HepG2 (cell line): Measurements from ENCODE around the gene PKP3. TPM values are rescaled to one million over a fixed set of nuclear protein-coding genes. Genes with fewer than 3 reads are reported as not detected.
A peak's percentile ranks its signal among the peaks of the same experiment; 100 is the strongest.

ENCODE experiments used
- ARID2 ChIP-seq: sonication (generic); formaldehyde crosslinking; IDR thresholded peaks from 2 replicates; pipeline ENCODE4 v1.8.1; 2022; ENCODE audit warnings: mild to moderate bottlenecking, missing genetic modification reagents, borderline replicate concordance
- BCLAF1 ChIP-seq: fragments of 450-650 bp; IDR thresholded peaks from 2 replicates; pipeline ENCODE4 v1.6.1; 2017; ENCODE audit warnings: mild to moderate bottlenecking
- FIP1L1 ChIP-seq: fragments of 200-400 bp; formaldehyde crosslinking; IDR thresholded peaks from 2 replicates; pipeline ENCODE4 v1.6.1; 2018; ENCODE audit warnings: low read depth, mild to moderate bottlenecking, low read length, moderate library complexity, borderline replicate concordance; ENCODE audit not compliant: insufficient read depth
- HNRNPLL ChIP-seq: fragments of 200-400 bp; formaldehyde crosslinking; IDR thresholded peaks from 2 replicates; pipeline ENCODE4 v1.6.1; 2017; ENCODE audit warnings: mild to moderate bottlenecking, low read depth, low read length; ENCODE audit not compliant: poor library complexity, severe bottlenecking
- MAX ChIP-seq: IDR thresholded peaks from 2 replicates; pipeline ENCODE4 v1.6.1; 2012; ENCODE audit warnings: inconsistent platforms
- MIXL1 ChIP-seq: IDR thresholded peaks from 2 replicates; pipeline ENCODE4 v1.6.1; 2016
- NR1H2 ChIP-seq: sonication (generic); formaldehyde crosslinking; IDR thresholded peaks from 2 replicates; pipeline ENCODE4 v1.8.1; 2022; ENCODE audit warnings: low read depth, missing genetic modification reagents, borderline replicate concordance
- PHF20 ChIP-seq: sonication (generic); formaldehyde crosslinking; IDR thresholded peaks from 2 replicates; pipeline ENCODE4 v1.5.0; 2020; ENCODE audit warnings: mild to moderate bottlenecking, missing genetic modification reagents
- PREB ChIP-seq: sonication (generic); formaldehyde crosslinking; IDR thresholded peaks from 2 replicates; pipeline ENCODE4 v1.4.0; 2020; ENCODE audit warnings: missing genetic modification reagents
- SAP130 ChIP-seq: IDR thresholded peaks from 2 replicates; pipeline ENCODE4 v1.6.1; 2016; ENCODE audit warnings: low read depth
- SIN3B ChIP-seq: fragments of 150-350 bp; IDR thresholded peaks from 2 replicates; pipeline ENCODE4 v1.6.1; 2014; ENCODE audit warnings: low read length
- SMYD3 ChIP-seq: sonication (generic); formaldehyde crosslinking; IDR thresholded peaks from 2 replicates; pipeline ENCODE4 v1.8.1; 2023; ENCODE audit warnings: mild to moderate bottlenecking, missing genetic modification reagents
- STAT5B ChIP-seq: sonication (generic); formaldehyde crosslinking; IDR thresholded peaks from 2 replicates; pipeline ENCODE4 v1.4.0; 2020; ENCODE audit warnings: missing genetic modification reagents
- TEAD2 ChIP-seq: sonication (generic); formaldehyde crosslinking; IDR thresholded peaks from 2 replicates; pipeline ENCODE4 v1.9.0; 2021; ENCODE audit warnings: missing genetic modification reagents
- THYN1 ChIP-seq: sonication (generic); formaldehyde crosslinking; IDR thresholded peaks from 2 replicates; pipeline ENCODE4 v1.8.1; 2023; ENCODE audit warnings: low read depth, mild to moderate bottlenecking, moderate library complexity, missing genetic modification reagents, borderline replicate concordance
- XRCC5 ChIP-seq: fragments of 200-400 bp; formaldehyde crosslinking; optimal IDR thresholded peaks from 2 replicates; pipeline ENCODE3; 2017; ENCODE audit warnings: mild to moderate bottlenecking, low read length
- YY1 ChIP-seq: IDR thresholded peaks from 2 replicates; pipeline ENCODE4 v1.6.1; 2011; ENCODE audit warnings: low read length, low read depth, moderate library complexity, mild to moderate bottlenecking; ENCODE audit not compliant: insufficient read depth, insufficient replicate concordance
- ZBTB21 ChIP-seq: sonication (generic); formaldehyde crosslinking; IDR thresholded peaks from 2 replicates; pipeline ENCODE4 v1.4.0; 2020; ENCODE audit warnings: missing genetic modification reagents
- ZBTB8A ChIP-seq: sonication (generic); formaldehyde crosslinking; IDR thresholded peaks from 2 replicates; pipeline ENCODE4 v1.4.0; 2020; ENCODE audit warnings: mild to moderate bottlenecking, low read depth, missing genetic modification reagents, borderline replicate concordance
- ZFP1 ChIP-seq: IDR thresholded peaks from 2 replicates; pipeline ENCODE4 v1.6.1; 2016
- ZFP36 ChIP-seq: fragments of 150-350 bp; IDR thresholded peaks from 2 replicates; pipeline ENCODE4 v1.6.1; 2018; ENCODE audit warnings: borderline replicate concordance, low read length, low read depth; ENCODE audit not compliant: partially characterized antibody
- ZKSCAN8 ChIP-seq: IDR thresholded peaks from 2 replicates; pipeline ENCODE4 v1.6.1; 2016; ENCODE audit warnings: borderline replicate concordance, missing genetic modification reagents, missing compliant biosample characterization
- ZNF224 ChIP-seq: sonication (generic); formaldehyde crosslinking; IDR thresholded peaks from 2 replicates; pipeline ENCODE4 v1.5.0; 2020; ENCODE audit warnings: mild to moderate bottlenecking, missing genetic modification reagents
- ZNF660 ChIP-seq: sonication (generic); formaldehyde crosslinking; IDR thresholded peaks from 2 replicates; pipeline ENCODE4 v1.5.1; 2020; ENCODE audit warnings: mild to moderate bottlenecking, low read depth, missing genetic modification reagents, borderline replicate concordance
- ZNF709 ChIP-seq: sonication (generic); formaldehyde crosslinking; IDR thresholded peaks from 2 replicates; pipeline ENCODE4 v1.5.0; 2020; ENCODE audit warnings: mild to moderate bottlenecking, missing genetic modification reagents
- ZNF737 ChIP-seq: sonication (generic); formaldehyde crosslinking; IDR thresholded peaks from 2 replicates; pipeline ENCODE4 v1.5.0; 2020; ENCODE audit warnings: missing genetic modification reagents, mild to moderate bottlenecking, borderline replicate concordance
- ZNF850 ChIP-seq: sonication (generic); formaldehyde crosslinking; conservative IDR thresholded peaks from 2 replicates; pipeline ENCODE4 v1.9.0; 2021; ENCODE audit warnings: mild to moderate bottlenecking, missing genetic modification reagents
- ZSCAN31 ChIP-seq: sonication (generic); formaldehyde crosslinking; IDR thresholded peaks from 2 replicates; pipeline ENCODE4 v1.5.0; 2020; ENCODE audit warnings: low read depth, mild to moderate bottlenecking, missing genetic modification reagents
- polyA plus RNA-seq, 8 experiments: library from polyadenylated mRNA; depleted of rRNA in 3 of 8; stranded (reverse) in 7 of 8; unstranded in 1 of 8; fragments of >200 nt; fragmentation: Illumina TruSeq in 4 of 8; extraction: Trizol in 4 of 8; gene quantifications; 2 replicates each; pipeline versions ENCODE4 v1.2.1 to v1.2.3, GENCODE V29; 2011 to 2016; ENCODE audit warnings: low read depth in 4 of 8, missing spikeins in 1 of 8, mixed read lengths in 1 of 8; ENCODE audit not compliant: insufficient read depth in 1 of 8
- total RNA-seq, 5 experiments: library from RNA; depleted of rRNA; stranded (reverse); fragments of >200 nt; fragmentation: Illumina TruSeq; extraction: Trizol; gene quantifications; 2 replicates each; pipeline ENCODE4 v1.2.3, GENCODE V29; 2016; ENCODE audit warnings: low read depth in 1 of 5

Gene PKP3
- total and polyA plus RNA-seq, 2 of the 13 experiments (the other 11 are each of a cell fraction or from before 2014, with no cell fraction given), result 18.0 to 28.7 TPM

GRCh38 chr11:396948-397548 lies 3.0 kb downstream of the PKP3 start (continued):
- TF ChIP-seq BCLAF1 (no peak), ZNF709 (CRISPR knock-in tag) (no peak), PREB (CRISPR knock-in tag) (no peak), YY1 (peak; percentile 57), ZFP1 (no peak), ZNF850 (0 out of 2 replicates have a peak, but pooled peaks have one; percentile 41), ZSCAN31 (CRISPR knock-in tag) (peak; percentile 84), ZFP36 (no peak), STAT5B (CRISPR knock-in tag) (no peak), ARID2 (CRISPR knock-in tag) (no peak), ZNF224 (CRISPR knock-in tag) (no peak), MIXL1 (no peak), ZBTB8A (CRISPR knock-in tag) (no peak), MAX (peak; percentile 53; the same call in 1 of the 2 replicates), SMYD3 (CRISPR knock-in tag) (no peak), ZKSCAN8 (CRISPR knock-in tag) (0 out of 2 replicates have a peak, but pooled peaks have one; percentile 38), THYN1 (CRISPR knock-in tag) (no peak), SAP130 (CRISPR knock-in tag) (peak; percentile 62; the same call in 1 of the 2 replicates), ZNF660 (no peak), SIN3B (no peak), FIP1L1 (no peak), ZBTB21 (CRISPR knock-in tag) (no peak), PHF20 (CRISPR knock-in tag) (no peak), TEAD2 (CRISPR knock-in tag) (no peak), XRCC5 (peak; percentile 5), HNRNPLL (peak; percentile 82), NR1H2 (no peak), ZNF737 (no peak)
